Measurements from ENCODE around the gene COL5A1.

DNA sequence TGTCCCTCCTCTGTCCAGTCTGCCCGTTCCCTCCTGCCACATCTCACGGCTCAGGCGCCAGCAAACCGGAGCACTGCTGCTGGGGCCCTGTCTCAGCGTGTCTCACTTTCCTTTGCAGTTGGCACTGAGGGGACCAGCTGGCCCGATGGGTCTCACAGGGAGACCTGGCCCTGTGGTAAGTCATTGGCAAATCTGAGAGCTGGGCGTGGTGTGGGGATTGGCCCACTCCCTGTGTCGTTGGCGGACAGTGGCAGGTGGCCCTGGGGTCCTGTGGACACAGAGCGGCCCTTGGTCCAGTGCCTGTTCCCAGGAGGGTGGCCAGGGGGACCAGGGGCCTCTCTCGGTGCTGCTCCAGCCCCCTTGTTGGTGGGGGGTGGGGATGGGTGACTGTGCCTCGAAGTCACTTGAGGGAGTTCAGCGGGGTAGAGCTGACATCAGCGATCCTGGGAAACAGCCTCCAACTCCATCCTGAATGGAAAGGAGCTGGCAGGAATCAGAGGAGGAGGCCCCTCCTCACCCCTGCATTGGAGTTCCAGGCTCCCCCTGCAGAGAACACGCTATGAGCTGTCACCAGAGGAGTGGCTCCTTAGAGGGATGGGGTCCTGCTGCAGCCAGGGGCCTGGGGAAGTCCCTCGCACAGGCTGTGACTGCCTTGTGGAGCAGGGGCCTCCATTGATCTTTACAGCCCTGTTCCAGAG, 111.0 kb downstream of the COL5A1 start:
- no peak for TF ChIP-seq EZH2 (IDR thresholded peaks at IDR 0.05)
- TF ChIP-seq POLR2AphosphoS5 (IDR thresholded peaks at IDR 0.05; ENCODE audit: borderline replicate concordance, low read depth, low read length), result no peak
- no peak for TF ChIP-seq FOXP2 (optimal IDR thresholded peaks at IDR 0.05; ENCODE audit: control extremely low read depth, extremely low read length, insufficient read depth)

Measured in SK-N-MC (cell line).